CD4-positive, alpha-beta T cell (primary cell): ENCODE data around the gene CEP85L. TPM values are rescaled to one million over a fixed set of nuclear protein-coding genes. Genes with fewer than 3 reads are reported as not detected.

Experiments used
- ATAC-seq: fragments of 200-7000 bp; cut with Tn5 transposase; one replicate; pipeline ENCODE4 v1.10.0; 2022; ENCODE audit warnings: mild to moderate bottlenecking; ENCODE audit not compliant: poor library complexity
- CTCF ChIA-PET: fragments of 350-600 bp; sonication (Branson Sonifier 250); formaldehyde crosslinking; loops from one replicate; lab custom pipeline; 2021; ENCODE audit warnings: antibody characterized with exemption, inconsistent platforms; lab: Charles Lee
- POLR2A ChIA-PET: fragments of 350-600 bp; sonication (Branson Sonifier 250); formaldehyde crosslinking; loops from one replicate; lab custom pipeline; 2021; ENCODE audit warnings: antibody characterized with exemption, inconsistent platforms; lab: Charles Lee
- DNase-seq, 14 experiments: peaks; one replicate each; pipeline ENCODE4 v3.0.0-alpha.2; 2013 to 2020; ENCODE audit warnings: mixed read lengths in 2 of 14
- H3K27ac ChIP-seq, 2 donors: one replicate each; pipeline versions ENCODE4 v1.5.1 to v1.7.0; 2013; ENCODE audit warnings: low read length in 2 of 2, low read depth in 1 of 2, mild to moderate bottlenecking in 1 of 2
- H3K27me3 ChIP-seq, 2 experiments: 1 replicate in 1 of 2; 2 replicates in 1 of 2; pipeline versions ENCODE4 v1.6.1 to v1.7.0; 2013; ENCODE audit warnings: low read length in 2 of 2, control low read depth in 1 of 2, mild to moderate bottlenecking in 1 of 2, moderate library complexity in 1 of 2; ENCODE audit not compliant: insufficient read depth in 2 of 2, control insufficient read depth in 1 of 2
- H3K36me3 ChIP-seq: one replicate; pipeline ENCODE4 v1.6.1; 2013; ENCODE audit warnings: low read length, control low read depth; ENCODE audit not compliant: insufficient read depth
- H3K4me1 ChIP-seq: one replicate; pipeline ENCODE4 v1.6.1; 2013; ENCODE audit warnings: low read length, control low read depth; ENCODE audit not compliant: insufficient read depth
- H3K4me3 ChIP-seq: one replicate; pipeline ENCODE4 v1.5.1; 2013; ENCODE audit warnings: mild to moderate bottlenecking, low read length, moderate library complexity
- H3K9me3 ChIP-seq, 2 experiments: 1 replicate in 1 of 2; 2 replicates in 1 of 2; pipeline versions ENCODE4 v1.6.1 to v1.7.0; 2013; ENCODE audit warnings: low read length in 2 of 2, mild to moderate bottlenecking in 2 of 2, control low read depth in 1 of 2, moderate library complexity in 1 of 2; ENCODE audit not compliant: control insufficient read depth in 1 of 2, insufficient read depth in 1 of 2
- H3K27ac Mint-ChIP-seq: one replicate; pipeline ENCODE4 v1.8.0; 2020; ENCODE audit warnings: mixed read lengths
- H3K27me3 Mint-ChIP-seq: one replicate; pipeline ENCODE4 v1.8.0; 2021; ENCODE audit warnings: mixed read lengths
- H3K36me3 Mint-ChIP-seq: one replicate; pipeline ENCODE4 v1.8.0; 2021; ENCODE audit warnings: low read depth, mixed read lengths
- H3K4me1 Mint-ChIP-seq: one replicate; pipeline ENCODE4 v1.8.0; 2021; ENCODE audit warnings: low read depth, mixed read lengths
- H3K4me3 Mint-ChIP-seq: one replicate; pipeline ENCODE4 v1.8.0; 2020; ENCODE audit warnings: mild to moderate bottlenecking, mixed read lengths
- H3K9me3 Mint-ChIP-seq: one replicate; pipeline ENCODE4 v1.8.0; 2020; ENCODE audit warnings: mixed read lengths
- CTCF ChIP-seq: fragments of 200-600 bp; IDR thresholded peaks from one replicate; pipeline ENCODE4 v1.8.0; 2022; ENCODE audit warnings: antibody characterized with exemption, mild to moderate bottlenecking
- intact Hi-C, 2 experiments: fragments of 100-400 bp; cut with DNase I in 1 of 2; cut with micrococcal nuclease in 1 of 2; formaldehyde crosslinking; loops; one replicate each; pipeline versions ENCODE4 v1.15.1 to v1.9.0; 2023 to 2025; cut with DNase I, micrococcal nuclease
- total RNA-seq, 174 experiments: library from RNA in 2 of 174; stranded (reverse) in 2 of 174; gene quantifications; one replicate each; pipeline ENCODE4 v1.2.3 and lab custom pipeline; 2021 to 2026

CEP85L gene
- total RNA-seq, 2 experiments from 2014 or later: 76.2 to 80.7 TPM

GRCh38 chr6:118674772-118675171 lies 23.4 kb upstream of the CEP85L start:
- Mint-ChIP-seq H3K9me3 (no peaks in the 10 kb centered on the region), H3K4me3 (no peak overlapping the region), H3K27me3 (no peaks in the 10 kb centered on the region), H3K4me1 (peaks cover 81% of the 10 kb centered on the region), H3K27ac (no peak overlapping the region), H3K36me3 (peaks cover 39% of the 10 kb centered on the region)
- H3K36me3 ChIP-seq: peaks cover 9% of the 10 kb centered on the region
- DNase-seq (no peak), ATAC-seq (no peak)
- peaks cover 10% of the 10 kb centered on the region for H3K4me1 ChIP-seq
- H3K27ac ChIP-seq: no peak overlapping the region
- no peaks in the 10 kb centered on the region for H3K9me3 ChIP-seq
- H3K4me3 ChIP-seq: no peak overlapping the region
- H3K27me3 ChIP-seq: no peaks in the 10 kb centered on the region
- intact Hi-C loops: no loop called here
- no peak for TF ChIP-seq CTCF
- POLR2A ChIA-PET: no interaction called here
- CTCF ChIA-PET: interaction anchor here (0.7 kb wide), 1 partner anchor 10 kb away, joined by 3 read pairs; no protein-coding TSS in a partner anchor

GRCh38 chr6:118672678-118673077 lies 21.3 kb upstream of the CEP85L start:
- H3K27ac ChIP-seq: no peak overlapping the region
- H3K9me3 ChIP-seq: no peaks in the 10 kb centered on the region
- ChIA-PET CTCF (interaction anchor here (1.7 kb wide), 1 partner anchor 25 kb away, joined by 3 read pairs; no protein-coding TSS in a partner anchor), POLR2A (interaction anchor here (1.9 to 2.0 kb wide), 2 partner anchors 13 to 37 kb away, joined by 4 to 5 read pairs; no protein-coding TSS in a partner anchor)
- peaks cover 31% of the 10 kb centered on the region for H3K36me3 Mint-ChIP-seq
- DNase-seq (no peak), ATAC-seq (no peak)
- intact Hi-C loops: no loop called here
- no peaks in the 10 kb centered on the region for H3K9me3 Mint-ChIP-seq
- no peak overlapping the region for H3K4me3 ChIP-seq
- peaks cover 82% of the 10 kb centered on the region for H3K4me1 Mint-ChIP-seq
- peaks cover 8% of the 10 kb centered on the region for H3K4me1 ChIP-seq
- H3K27me3 ChIP-seq: no peaks in the 10 kb centered on the region
- no peak overlapping the region for H3K4me3 Mint-ChIP-seq
- peak overlapping the region; percentile 50 for H3K27ac Mint-ChIP-seq
- no peak for TF ChIP-seq CTCF
- H3K36me3 ChIP-seq: peaks cover 6% of the 10 kb centered on the region
- no peaks in the 10 kb centered on the region for H3K27me3 Mint-ChIP-seq

GRCh38 chr6:118669561-118669960 lies 18.2 kb upstream of the CEP85L start:
- Histone ChIP-seq H3K4me1 (peaks cover 13% of the 10 kb centered on the region), H3K9me3 (no peaks in the 10 kb centered on the region), H3K27ac (no peak overlapping the region), H3K27me3 (no peaks in the 10 kb centered on the region), H3K4me3 (no peak overlapping the region), H3K36me3 (peaks cover 2% of the 10 kb centered on the region)
- no peak for TF ChIP-seq CTCF
- H3K4me3 Mint-ChIP-seq: no peak overlapping the region
- no peaks in the 10 kb centered on the region for H3K9me3 Mint-ChIP-seq
- ChIA-PET CTCF (interaction anchor here (1.5 kb wide), 1 partner anchor 40 kb away, joined by 4 read pairs; no protein-coding TSS in a partner anchor), POLR2A (interaction anchor here (1.8 kb wide), 1 partner anchor 10 kb away, joined by 5 read pairs; no protein-coding TSS in a partner anchor)
- H3K36me3 Mint-ChIP-seq: peaks cover 14% of the 10 kb centered on the region
- H3K27ac Mint-ChIP-seq: peak overlapping the region; percentile 87
- no peaks in the 10 kb centered on the region for H3K27me3 Mint-ChIP-seq
- intact Hi-C loops: no loop called here
- no peak for DNase-seq
- peaks cover 88% of the 10 kb centered on the region for H3K4me1 Mint-ChIP-seq
- ATAC-seq: no peak
